Neural cell (in vitro differentiated cells): ENCODE results near the gene NMT1. TPM values are rescaled to one million over a fixed set of nuclear protein-coding genes. Genes with fewer than 3 reads are reported as not detected.

Experiments used
- H2AFZ ChIP-seq: fragments of 200-600, 300-800 bp; sonication (generic), shearing (Covaris generic); 2 replicates; pipeline ENCODE4 v1.6.0; 2014; ENCODE audit warnings: low read depth, mild to moderate bottlenecking, antibody characterized with exemption, low read length, moderate library complexity
- H3F3A ChIP-seq: fragments of 200-600 bp; shearing (Covaris generic); 2 replicates; pipeline ENCODE4 v1.6.1; 2016; ENCODE audit warnings: mild to moderate bottlenecking, moderate library complexity, mixed read lengths, antibody characterized with exemption, low read length; ENCODE audit not compliant: insufficient read depth, poor library complexity, severe bottlenecking
- H3K27ac ChIP-seq: fragments of 200-600, 300-800 bp; sonication (generic), shearing (Covaris generic); 2 replicates; pipeline ENCODE4 v1.5.1; 2014; ENCODE audit warnings: mild to moderate bottlenecking, low read length, moderate library complexity
- H3K27me3 ChIP-seq: fragments of 300-800, 200-600 bp; sonication (generic), shearing (Covaris generic); 2 replicates; pipeline ENCODE4 v1.6.0; 2014; ENCODE audit warnings: mild to moderate bottlenecking, low read depth, low read length, moderate library complexity; ENCODE audit not compliant: insufficient read depth
- H3K36me3 ChIP-seq: fragments of 300-800, 200-600 bp; sonication (generic), shearing (Covaris generic); 2 replicates; pipeline ENCODE4 v1.5.1; 2014; ENCODE audit warnings: mild to moderate bottlenecking, antibody characterized with exemption, low read length, moderate library complexity; ENCODE audit not compliant: insufficient read depth
- H3K4me2 ChIP-seq: fragments of 300-800, 200-600 bp; sonication (generic), shearing (Covaris generic); 2 replicates; pipeline ENCODE4 v1.6.0; 2014; ENCODE audit warnings: mild to moderate bottlenecking, low read length
- H3K4me3 ChIP-seq: fragments of 300-800, 200-600 bp; sonication (generic), shearing (Covaris generic); 2 replicates; pipeline ENCODE4 v1.5.1; 2014; ENCODE audit warnings: mild to moderate bottlenecking, low read length, moderate library complexity
- H3K79me2 ChIP-seq: fragments of 200-600 bp; shearing (Covaris generic); replicated peaks from 2 replicates; pipeline ENCODE4 v1.6.0; 2014; ENCODE audit warnings: mild to moderate bottlenecking, low read length, moderate library complexity; ENCODE audit not compliant: insufficient read depth
- H3K9ac ChIP-seq: fragments of 300-800, 200-600 bp; sonication (generic), shearing (Covaris generic); 2 replicates; pipeline ENCODE4 v1.6.1; 2016; ENCODE audit warnings: mild to moderate bottlenecking, low read length, mixed read lengths
- H3K9me2 ChIP-seq: fragments of 200-600 bp; shearing (Covaris generic); 2 replicates; pipeline ENCODE4 v1.6.1; 2016; ENCODE audit warnings: mild to moderate bottlenecking, low read length, mixed read lengths; ENCODE audit not compliant: insufficient read depth
- H3K9me3 ChIP-seq: fragments of 200-600, 300-800 bp; sonication (generic), shearing (Covaris generic); 2 replicates; pipeline ENCODE4 v1.6.1; 2016; ENCODE audit warnings: mild to moderate bottlenecking, mixed run types, low read length, moderate library complexity, mixed read lengths
- H4K20me1 ChIP-seq: fragments of 200-600 bp; shearing (Covaris generic); 2 replicates; pipeline ENCODE4 v1.6.1; 2016; ENCODE audit warnings: mild to moderate bottlenecking, mixed run types; ENCODE audit not compliant: insufficient read depth
- CTCF ChIP-seq: fragments of 450-650 bp; IDR thresholded peaks from 2 replicates; pipeline ENCODE4 v1.5.1; 2014; ENCODE audit warnings: antibody characterized with exemption, mild to moderate bottlenecking, moderate library complexity; ENCODE audit not compliant: poor library complexity, severe bottlenecking
- EP300 ChIP-seq: fragments of 450-650 bp; conservative IDR thresholded peaks from 2 replicates; pipeline ENCODE4 v1.6.1; 2014; ENCODE audit warnings: antibody characterized with exemption, mild to moderate bottlenecking, moderate library complexity; ENCODE audit not compliant: poor library complexity, severe bottlenecking
- EZH2 ChIP-seq: fragments of 200-600, 300-800 bp; shearing (Covaris generic), sonication (generic); IDR thresholded peaks from 2 replicates; pipeline ENCODE4 v1.6.1; 2014; ENCODE audit warnings: antibody characterized with exemption, low read length, borderline replicate concordance, mild to moderate bottlenecking; ENCODE audit not compliant: insufficient read depth, poor library complexity, severe bottlenecking
- MXI1 ChIP-seq: fragments of 450-650 bp; conservative IDR thresholded peaks from 2 replicates; pipeline ENCODE4 v1.6.1; 2014; ENCODE audit warnings: antibody characterized with exemption, mild to moderate bottlenecking; ENCODE audit not compliant: poor library complexity, severe bottlenecking
- POLR2AphosphoS5 ChIP-seq: IDR thresholded peaks from 2 replicates; pipeline ENCODE4 v1.6.1; 2012
- RAD21 ChIP-seq: fragments of 450-650 bp; conservative IDR thresholded peaks from 2 replicates; pipeline ENCODE4 v1.6.1; 2014; ENCODE audit warnings: antibody characterized with exemption, mild to moderate bottlenecking, moderate library complexity
- REST ChIP-seq: IDR thresholded peaks from 2 replicates; pipeline ENCODE4 v1.6.1; 2012; ENCODE audit warnings: borderline replicate concordance
- SMC3 ChIP-seq: fragments of 450-650 bp; conservative IDR thresholded peaks from 2 replicates; pipeline ENCODE4 v1.6.1; 2014; ENCODE audit warnings: antibody characterized with exemption, mild to moderate bottlenecking, moderate library complexity; ENCODE audit not compliant: poor library complexity
- TAF1 ChIP-seq: IDR thresholded peaks from 2 replicates; pipeline ENCODE4 v1.6.1; 2012; ENCODE audit warnings: low read depth
- polyA plus RNA-seq: library from polyadenylated mRNA; depleted of rRNA; stranded (reverse); fragments of >200 nt; gene quantifications from 2 replicates; pipeline ENCODE4 v1.2.3, GENCODE V29; 2014

Gene NMT1
- polyA plus RNA-seq, 1 donor from 2014 or later, result 23.4 TPM

GRCh38 chr17:45061606-45062205, 589 bp downstream of the NMT1 start:
- H3K9me2 ChIP-seq, result no peaks in the 10 kb centered on the region
- H3K27ac ChIP-seq, result peak overlapping the region; percentile 84
- no peaks in the 10 kb centered on the region for H3K27me3 ChIP-seq

GRCh38 chr17:45063198-45063597, 2.1 kb downstream of the NMT1 start:
- no peak overlapping the region for H3K27ac ChIP-seq
- H2AFZ ChIP-seq, result no peak overlapping the region
- H4K20me1 ChIP-seq, result no peaks in the 10 kb centered on the region
- H3K36me3 ChIP-seq, result no peaks in the 10 kb centered on the region
- no peaks in the 10 kb centered on the region for H3K27me3 ChIP-seq
- H3K4me2 ChIP-seq, result no peak overlapping the region
- H3K4me3 ChIP-seq, result no peak overlapping the region
- H3K79me2 ChIP-seq, result peaks cover 24% of the 10 kb centered on the region
- no peaks in the 10 kb centered on the region for H3F3A ChIP-seq
- no peak overlapping the region for H3K9ac ChIP-seq
- H3K9me3 ChIP-seq, result no peaks in the 10 kb centered on the region
- H3K9me2 ChIP-seq, result no peaks in the 10 kb centered on the region
- TF ChIP-seq TAF1, result no peak
- no peak for TF ChIP-seq POLR2AphosphoS5
- TF ChIP-seq EP300, result no peak
- TF ChIP-seq EZH2, result no peak
- TF ChIP-seq RAD21, result no peak
- TF ChIP-seq REST, result no peak
- TF ChIP-seq SMC3, result no peak

More at GRCh38 chr17:45061606-45062205, 589 bp downstream of the NMT1 start:
- Histone ChIP-seq H3K79me2 (peaks cover 24% of the 10 kb centered on the region), H3K4me2 (peak overlapping the region; percentile 96), H3K9ac (peak overlapping the region; percentile 79), H4K20me1 (no peaks in the 10 kb centered on the region), H2AFZ (peak overlapping the region; percentile 80), H3K4me3 (peak overlapping the region; percentile 74), H3K36me3 (no peaks in the 10 kb centered on the region), H3K9me3 (no peaks in the 10 kb centered on the region), H3F3A (no peaks in the 10 kb centered on the region)
- TF ChIP-seq EP300 (no peak), EZH2 (no peak), TAF1 (no peak), RAD21 (no peak), REST (no peak), MXI1 (no peak), POLR2AphosphoS5 (no peak), SMC3 (no peak), CTCF (no peak)
